ENCODE measurements around the gene ITPR1.
"Not testable (repeated sequence)": the region's sequence is repeated elsewhere in the genome, so short reads cannot be mapped to it uniquely, and the experiment has no call there.

The ITPR1 gene

DNA sequence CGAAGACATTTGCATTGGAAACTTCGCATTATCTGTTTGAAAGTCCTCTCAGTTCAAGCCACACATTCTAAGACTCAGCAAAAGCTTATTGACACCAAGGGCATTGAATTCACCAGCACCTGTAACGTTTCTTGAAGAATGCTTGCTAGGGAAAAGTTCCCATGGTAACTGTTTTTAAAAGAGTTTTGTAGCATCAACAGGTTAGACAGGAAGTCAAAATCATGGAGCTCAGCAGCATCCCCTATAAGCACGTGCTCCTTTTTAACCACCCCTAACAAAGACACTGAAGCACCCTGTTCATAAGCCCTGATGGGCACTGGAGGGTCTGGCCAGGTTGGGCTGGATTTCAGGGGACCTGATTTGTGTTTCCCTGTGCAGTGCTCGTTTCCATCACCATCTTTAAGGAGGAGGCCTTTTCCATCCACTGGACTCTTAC is 256.4 kb downstream of the ITPR1 start:
- FAIRE-seq = no peak

DNA sequence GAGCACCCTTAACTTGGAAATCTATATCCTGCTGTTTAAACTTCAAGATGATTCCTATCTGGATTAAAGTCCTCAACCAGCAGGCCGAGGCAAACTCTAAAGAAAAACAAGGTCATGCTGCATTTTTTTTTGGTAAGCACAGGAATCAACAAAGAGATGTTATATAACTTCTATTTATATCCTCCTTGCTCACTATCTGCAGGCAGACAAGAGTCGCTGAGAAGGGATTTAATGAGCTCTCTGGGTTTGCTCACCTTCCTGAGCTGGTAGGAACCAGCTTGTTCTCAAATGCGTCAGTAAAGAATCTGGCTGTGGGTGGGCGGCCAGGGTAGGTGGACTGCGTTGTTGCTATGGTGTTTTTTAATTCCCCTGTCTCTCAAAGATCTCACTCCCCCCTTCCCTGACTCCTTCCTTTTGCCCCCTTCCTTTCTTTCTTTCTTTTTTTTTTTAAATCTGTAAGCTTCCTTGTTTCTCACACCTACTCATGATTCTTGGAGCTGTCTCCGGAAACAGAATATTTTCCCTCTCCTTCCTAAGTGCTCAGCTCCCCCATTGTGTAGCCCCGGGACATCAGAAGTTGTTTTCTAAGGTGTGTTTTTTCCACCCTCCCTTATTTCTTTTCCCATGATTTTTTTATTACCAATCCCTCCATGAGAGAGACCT is 257.3 kb downstream of the ITPR1 start:
- FAIRE-seq = no peak

DNA sequence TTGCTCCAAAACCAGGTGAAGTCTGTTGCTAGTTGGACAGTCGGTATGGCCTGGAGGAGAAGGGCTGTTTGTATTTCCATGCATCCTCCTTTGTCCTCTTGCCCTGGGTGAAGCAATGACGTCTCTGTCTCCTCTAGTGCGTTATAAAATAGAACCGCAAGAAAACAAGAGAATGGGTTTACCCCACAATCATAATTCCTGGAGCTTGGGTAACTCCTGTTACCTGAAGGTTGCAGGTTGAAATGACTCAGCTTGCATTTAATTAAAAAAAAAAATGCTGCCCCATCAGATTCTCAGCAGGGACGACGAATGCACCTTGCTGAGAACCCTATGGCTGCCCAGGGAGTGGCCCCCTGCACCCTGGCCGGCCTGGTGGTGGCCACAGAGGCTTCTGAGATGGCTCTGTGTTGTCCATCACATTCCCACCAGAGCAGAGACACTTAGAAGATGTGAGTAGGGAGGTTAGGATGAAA is 257.9 kb downstream of the ITPR1 start:
- no peak for FAIRE-seq

DNA sequence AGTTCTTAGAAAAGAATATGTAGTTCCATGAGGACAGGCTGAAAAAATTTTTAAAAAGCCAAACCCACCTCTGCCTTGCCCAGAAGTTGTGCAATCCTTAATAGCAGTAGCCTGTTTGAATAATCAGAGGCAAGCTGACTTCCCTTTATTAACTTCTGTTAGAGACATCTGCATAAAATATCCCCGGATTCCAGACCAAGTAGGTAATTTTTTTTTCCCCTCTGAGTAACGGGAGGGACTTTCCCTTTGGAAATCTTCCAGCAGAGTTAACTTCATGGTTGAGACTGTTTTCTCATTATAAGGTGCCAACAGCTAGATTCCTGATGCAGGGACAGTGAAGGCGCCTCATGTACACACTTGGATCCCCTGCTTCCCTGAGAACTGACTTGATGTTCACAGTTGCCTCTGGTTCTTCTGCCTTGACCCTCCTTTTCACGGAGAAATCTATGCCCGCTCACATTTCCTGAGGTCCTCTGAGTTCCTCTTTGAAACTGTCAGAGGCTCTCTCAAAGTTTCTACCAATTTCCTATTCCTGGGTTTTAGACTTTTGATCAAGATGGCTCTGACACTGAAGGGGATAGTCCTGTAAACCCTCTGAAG is 258.5 kb downstream of the ITPR1 start:
- FAIRE-seq = no peak

DNA sequence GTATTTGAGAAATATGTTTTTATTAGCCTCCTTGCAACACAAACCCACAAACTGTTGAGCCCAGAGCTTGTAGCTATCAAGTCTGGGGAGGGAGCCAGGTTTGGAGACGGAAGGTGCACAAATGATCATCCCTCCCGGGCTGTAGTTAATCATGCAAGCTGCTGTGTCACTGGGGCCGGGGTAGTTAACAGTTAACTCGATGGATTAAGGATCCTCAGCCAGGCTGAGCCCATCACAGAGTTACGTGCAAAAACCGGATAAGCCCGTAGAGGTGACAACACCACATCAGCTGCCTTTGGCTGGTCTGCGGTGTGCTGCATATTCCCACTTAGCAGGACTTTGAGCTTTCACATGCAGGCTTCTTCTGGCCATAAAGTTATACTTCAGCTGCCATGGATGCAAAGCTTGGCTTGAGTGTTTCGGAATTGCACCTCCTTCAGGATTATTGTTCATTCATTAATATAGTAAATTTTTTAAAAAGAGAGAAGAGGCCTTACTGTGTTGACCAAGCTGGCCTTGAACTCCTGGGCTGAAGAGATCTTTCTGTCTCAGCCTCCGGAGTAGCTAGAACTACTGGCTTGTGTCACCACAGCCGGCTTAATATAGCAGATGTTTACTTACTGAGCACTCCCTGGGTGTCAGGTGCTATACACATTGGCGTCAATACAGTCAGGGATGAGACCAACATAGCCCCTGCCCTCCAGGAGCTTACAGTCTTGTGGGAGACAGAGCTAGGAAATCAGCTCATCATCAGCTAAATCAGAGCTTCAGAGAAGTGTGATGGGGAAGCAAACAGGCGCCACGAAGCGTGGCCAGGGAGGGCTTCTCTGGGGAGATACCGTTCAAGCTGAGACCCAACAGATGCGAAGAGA is 259.3 kb downstream of the ITPR1 start:
- no peak for FAIRE-seq

DNA sequence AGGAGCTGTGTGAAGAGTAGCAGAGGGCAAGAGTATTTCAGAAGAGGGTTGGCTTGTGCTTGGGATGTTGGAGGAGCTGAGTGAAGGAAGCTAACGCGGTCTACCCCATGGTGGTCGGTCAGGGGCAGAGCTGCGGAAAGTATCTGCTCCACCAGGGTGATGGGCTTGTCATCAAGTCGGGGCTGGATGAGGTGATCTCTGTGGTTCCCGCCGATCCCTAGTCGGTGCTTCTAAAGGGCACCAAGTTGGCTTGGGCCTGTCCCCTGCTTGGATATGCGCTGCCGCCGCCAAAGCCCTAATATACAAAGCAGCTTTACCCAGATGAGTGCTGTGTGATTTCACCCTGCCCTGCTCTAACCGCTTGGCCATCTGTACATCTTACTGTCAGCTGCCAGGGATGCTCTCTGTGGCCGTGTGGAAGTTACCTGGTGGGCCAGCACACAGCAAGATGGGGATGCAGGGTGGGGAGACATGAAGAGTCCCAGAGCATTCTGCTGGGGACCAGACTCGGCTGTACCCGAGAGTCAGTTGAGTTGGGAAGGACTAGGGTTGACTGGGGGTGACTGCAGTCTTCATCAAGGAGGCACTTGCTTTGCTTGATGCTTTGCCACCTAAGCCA is 260.0 kb downstream of the ITPR1 start:
- no peak for FAIRE-seq

DNA sequence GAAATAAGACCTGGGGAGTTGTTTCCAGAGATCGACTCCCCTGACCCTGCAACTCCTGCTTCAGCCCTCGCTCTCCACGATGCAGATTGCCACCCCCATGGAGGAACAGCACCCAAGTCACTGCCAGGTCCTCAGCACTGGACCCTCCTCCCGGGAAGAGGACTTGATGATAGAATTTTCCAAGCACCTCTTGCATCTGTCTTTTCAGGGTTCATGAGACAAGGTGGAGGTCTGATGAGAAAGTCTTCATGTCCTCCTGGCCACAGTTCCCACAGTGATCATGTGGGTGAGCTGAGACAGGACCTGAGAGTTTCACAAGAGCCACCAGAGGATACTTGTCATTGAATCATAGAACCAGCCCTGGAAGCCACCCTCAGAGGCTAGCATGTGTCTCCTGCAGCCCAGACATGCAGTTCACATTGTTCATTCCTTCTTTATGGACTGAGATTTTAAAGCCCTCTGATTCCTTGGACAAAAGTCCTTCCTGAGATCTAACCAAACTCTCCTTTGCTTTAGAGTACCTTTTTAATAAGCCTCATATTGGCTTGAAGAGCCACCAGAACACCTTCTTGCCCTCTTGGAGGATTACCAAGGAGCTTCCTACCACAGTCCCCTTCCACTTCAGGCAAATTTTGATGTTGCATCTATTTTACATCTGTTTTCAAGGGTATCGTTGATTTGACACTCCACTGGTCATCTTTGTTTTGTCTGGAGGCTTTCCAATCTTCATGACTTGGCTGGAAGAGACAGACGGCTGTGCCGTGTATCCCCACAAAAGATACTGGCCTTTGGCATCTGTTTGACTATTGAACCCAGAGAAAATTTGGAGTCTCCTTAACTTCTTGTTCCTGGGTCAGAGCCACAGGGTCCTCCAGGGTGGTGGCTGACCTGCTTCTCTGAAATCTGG is 261.3 kb downstream of the ITPR1 start:
- no peak for FAIRE-seq

DNA sequence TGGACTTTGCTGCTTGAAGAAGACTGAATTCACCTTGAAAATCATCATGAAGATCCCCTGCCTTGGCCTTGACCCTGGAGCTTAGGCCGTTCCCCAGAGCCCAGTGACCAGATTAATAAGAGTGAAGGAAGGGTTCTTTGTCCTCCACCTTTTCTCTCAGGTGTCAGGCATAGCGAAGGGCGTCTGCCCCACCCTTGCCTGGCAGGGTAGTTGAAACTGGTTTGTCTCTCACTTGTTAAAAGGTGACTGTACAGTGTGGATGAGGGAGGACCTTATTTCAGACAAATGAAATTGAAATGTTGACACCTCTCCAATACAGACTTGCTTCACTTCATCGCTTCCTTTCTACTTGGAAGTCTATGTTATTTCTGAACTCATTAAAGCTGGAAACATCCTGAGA is 262.4 kb downstream of the ITPR1 start:
- FAIRE-seq = no peak

DNA sequence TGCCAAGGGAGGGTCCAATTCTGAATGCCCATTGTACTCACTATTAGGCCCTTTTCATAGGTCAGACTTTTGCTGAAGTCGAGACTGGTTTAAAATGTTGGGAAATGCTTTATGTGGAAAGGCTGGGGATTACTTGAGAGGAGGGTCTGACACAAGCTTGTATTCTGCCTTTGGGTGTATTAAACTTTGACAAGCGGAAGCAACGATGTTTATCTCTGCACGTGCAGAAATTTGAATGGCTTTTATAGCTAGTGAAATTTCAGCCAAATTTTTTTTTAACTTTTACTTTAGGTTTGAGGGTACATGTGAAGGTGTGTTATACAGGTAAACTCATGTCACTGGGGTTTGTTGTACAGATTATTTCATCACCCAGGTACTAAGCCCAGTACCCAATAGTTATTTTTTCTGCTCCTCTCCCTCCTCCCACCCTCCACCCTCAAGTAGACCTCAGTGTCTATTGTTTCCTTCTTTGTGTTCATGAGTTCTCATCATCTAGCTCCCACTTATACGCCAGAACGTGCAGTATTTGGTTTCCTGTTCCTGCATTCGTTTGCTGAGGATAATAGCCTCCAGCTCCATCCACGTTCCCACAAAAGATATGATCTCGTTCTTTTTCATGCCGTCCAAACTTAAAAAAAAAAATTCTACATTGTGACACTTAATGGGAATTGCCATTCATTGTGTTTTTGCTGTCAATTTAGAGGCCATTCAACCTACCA is 263.1 kb downstream of the ITPR1 start:
- FAIRE-seq = no peak

DNA sequence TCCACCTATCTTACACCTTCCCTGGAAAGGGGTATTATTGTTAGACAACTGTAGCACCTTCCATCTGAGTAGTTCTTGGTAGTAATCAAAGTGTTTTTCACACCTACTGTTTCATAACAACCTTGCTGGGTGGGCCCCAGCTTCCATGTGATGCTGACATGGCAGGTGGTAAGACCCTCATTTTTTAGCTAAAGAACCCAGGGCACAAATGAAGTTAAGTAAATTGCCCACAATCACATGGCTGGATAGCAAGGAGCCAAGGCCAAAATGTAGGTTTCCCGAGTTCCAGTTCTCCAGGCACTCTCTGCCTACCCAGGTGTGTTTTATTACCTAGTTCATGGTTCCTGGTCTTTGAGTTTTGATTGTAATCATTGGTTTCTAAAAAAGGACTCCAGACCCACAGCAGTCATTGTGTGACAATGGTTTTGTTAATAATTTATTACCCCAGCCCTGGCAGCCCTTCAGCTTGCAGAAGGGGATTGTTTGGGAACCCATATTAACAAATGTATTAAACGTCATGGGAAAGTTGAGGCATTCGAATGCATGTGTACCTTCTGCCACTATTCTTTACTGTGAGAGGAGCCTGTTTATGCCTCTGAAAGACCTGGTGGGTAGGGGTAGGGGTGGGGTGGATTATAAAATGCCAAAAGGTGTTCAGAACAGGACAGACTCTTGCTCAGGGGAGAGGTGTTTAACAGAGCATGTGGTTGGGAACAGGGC is 263.9 kb downstream of the ITPR1 start:
- no peak for FAIRE-seq

DNA sequence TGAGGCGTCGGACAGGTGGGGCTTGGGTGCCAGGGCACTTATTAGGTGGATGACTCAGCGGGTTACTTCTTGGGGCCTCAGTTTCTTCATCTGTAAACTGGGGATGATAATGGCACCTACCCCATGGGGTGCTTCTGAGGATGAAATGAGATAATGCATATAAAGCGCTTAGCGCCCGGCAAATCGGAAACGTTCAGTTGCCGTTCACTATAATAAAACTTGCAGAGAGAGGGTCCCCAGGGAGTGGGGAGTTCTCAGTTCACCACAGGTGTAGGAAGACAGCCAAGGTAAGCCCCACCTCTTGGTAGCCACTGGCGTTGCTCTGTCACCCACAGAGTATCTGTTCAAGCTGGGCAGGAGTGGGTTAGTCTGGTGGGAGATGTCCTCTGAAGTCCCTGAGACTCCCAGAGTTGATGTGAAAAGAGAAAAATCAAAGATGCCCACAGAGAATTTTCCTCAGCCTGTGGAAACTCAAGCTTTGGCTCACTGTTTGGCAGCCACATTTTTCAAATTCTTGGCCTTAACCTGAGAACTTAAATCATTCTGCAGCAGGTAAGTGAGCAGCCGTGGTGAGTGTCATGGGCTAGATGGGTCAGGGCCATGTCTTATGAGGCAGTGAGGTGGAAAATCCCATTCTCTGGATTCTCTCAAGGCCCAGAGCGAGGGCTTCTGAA is 264.6 kb downstream of the ITPR1 start:
- no peak for FAIRE-seq

DNA sequence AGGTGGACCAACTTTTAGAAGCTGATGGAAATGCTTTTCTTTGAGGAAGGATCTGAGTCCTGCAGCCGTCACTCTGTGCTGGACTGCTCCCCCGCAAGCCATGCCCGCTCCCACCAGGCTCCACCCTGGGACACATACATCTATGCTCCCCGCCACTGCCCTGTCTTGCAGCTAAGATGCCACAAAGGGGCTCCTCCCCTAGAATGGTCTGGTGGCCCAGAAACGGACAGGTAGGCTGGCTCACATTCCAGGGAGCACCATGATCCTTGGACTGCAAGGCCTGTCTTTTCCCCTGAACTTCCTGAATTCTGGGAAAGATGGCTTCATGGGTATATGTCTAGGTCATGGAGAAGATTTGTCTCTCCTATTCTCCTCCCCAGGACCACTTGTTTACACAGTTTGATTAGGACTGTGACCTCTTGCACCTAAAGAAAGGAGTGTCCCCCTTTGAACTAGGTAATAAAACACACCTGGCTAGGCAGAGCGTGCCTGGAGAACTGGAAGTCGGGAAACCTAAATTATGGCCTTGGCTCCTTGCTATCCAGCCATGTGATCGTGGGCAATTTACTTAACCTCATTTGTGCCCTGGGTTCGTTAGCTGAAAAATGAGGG is 265.2 kb downstream of the ITPR1 start:
- no peak for FAIRE-seq

DNA sequence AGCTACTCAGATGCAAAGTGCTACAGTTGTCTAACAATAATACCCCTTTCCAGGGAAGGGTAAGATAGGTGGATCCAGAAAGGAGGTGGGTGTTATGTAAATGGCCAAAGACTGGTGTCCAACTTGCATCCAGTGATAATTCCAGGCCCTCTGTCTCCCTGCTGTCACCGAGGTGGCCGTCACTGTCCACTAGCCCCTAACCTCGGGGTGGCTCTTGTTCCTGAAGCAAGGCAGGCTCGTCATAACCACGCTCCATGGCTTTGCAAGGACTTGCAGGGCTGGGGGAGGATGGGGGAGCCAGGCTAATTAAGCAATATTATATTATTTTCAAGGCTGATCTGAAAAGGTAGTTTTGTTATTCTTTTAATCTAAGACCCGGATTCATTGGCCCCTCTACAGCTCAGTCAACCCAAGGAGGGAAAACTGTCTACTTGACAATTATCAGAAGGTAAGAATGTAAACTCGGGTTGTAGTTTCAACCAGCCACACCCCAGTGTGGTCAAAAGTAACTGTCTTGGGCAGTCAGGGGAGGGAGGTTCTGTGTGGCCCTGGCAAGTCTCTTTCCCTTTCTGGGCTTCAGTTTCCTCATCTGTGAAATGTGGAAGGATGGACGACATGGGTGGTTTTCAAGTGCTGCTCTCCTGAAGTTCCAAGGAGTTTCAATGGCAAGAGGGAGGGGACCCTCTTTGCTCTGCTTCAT is 266.0 kb downstream of the ITPR1 start:
- FAIRE-seq = no peak

DNA sequence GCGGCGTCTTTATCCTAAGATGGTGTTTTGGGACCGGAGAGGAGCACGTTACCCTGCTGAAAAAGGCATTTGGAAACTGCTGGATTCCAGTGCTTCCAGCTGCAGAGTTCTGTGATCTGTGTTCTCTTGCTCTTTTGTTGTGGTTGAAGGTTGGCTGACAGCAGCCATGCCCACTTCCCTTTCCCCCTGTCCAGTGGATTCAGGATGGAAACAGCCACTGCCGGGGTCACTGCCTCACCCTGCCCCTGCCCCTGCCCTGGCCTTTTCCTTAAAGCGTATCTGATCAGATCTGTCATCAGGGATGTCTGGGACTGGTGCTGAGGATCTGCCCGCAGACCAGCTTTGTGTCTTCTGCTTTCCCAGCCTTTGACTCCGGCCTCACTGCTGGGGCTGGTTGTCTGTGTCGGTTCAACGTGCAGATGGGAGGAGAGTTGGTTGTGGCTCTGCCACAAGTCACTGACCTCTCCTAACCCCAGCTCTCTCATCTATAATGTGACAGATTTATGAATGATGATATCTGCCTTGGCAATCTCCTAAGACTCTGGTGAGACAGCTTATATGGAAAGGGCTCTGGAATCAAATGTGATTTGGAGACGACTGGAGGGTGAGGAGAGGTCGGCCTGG is 266.7 kb downstream of the ITPR1 start:
- FAIRE-seq = no peak

DNA sequence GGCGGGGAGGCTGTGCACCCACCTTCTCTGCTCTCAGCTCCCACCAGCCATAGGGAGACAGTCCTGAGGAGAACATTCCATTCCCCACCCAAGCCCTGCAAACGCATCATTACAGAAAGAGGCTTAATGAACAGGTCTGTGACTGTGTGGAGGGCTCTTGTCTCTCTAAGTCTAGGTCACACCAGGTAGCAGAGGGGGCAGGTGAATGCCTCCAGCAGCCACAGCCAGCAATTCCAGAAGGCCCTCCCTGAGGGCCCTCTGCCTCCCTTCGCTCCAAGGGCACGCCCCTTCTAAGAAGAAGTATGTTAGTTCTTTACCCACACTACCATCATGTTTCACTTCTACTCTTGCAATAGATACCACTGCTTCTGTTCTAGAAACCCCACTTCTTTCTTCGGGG is 268.6 kb downstream of the ITPR1 start:
- FAIRE-seq = no peak

DNA sequence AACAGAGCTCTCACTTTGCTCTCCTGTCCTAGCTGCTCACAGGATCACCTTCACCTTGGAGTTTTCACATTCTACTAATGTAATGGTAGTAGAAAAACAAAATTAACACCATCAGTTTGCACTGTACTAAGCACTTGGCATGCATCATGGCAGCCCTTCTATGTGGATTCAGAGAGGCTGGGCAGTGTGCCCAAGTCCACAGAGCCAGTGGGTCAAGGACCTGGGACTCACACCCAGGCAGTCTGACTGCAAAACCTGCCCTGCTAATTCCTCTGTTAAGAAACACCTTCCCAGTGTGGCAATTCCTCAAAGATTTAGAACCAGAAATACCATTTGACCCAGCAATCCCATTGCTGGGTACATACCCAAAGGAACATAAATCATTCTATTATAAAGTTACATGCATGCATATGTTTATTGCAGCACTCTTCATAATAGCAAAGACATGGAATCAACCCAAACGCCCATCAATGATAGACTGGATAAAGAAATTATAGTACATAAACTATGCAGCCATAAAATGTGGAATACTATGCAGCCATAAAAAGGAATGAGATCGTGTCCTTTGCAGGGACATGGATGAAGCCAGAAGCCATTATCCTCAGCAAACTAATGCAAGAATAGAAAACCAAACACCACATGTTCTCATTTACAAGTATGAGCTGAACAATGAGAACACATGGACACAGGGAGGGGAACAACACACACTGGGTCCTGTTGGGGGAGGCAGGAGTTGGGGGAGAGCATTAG is 269.5 kb downstream of the ITPR1 start:
- not testable (repeated sequence) for FAIRE-seq

DNA sequence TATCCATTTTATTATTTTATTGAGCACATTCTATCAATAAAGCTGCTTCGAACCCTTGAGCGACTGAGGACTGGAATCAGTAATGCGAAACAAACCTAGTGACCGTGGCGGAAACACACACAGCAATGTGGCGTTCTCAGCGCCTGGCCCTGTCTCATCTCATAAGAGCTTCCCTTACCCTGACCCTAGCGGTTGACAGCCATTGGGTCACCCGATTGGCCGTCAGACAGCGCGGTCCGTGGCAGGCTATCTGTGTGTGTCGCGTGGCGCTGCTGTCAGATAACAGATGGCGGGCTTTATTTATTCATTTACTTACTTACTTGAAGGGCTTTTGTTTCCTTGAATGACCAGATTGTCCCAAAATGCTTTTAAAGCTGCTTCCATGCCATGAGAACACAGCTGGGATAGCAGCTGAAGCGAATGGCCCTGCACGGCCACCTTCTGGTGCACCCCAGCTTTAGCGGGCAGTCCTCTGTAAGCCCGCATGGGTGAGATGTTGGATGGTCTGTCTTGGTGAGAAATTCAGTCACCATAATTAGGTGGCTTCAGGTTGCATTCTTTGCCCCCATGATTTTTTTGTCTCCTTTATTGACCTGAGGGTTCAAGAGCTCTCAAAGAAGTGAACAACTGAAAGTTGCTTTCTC is 270.6 kb downstream of the ITPR1 start:
- no peak for FAIRE-seq
